NCI-H446 treated with DMSO at 0.1 percent for 48 hours (cell line): ENCODE results near the gene PTPN4.

Source experiments
- DNase-seq: peaks from one replicate; lab custom pipeline; 2025; lab: John Stamatoyannopoulos, UW

PTPN4 gene

DNA sequence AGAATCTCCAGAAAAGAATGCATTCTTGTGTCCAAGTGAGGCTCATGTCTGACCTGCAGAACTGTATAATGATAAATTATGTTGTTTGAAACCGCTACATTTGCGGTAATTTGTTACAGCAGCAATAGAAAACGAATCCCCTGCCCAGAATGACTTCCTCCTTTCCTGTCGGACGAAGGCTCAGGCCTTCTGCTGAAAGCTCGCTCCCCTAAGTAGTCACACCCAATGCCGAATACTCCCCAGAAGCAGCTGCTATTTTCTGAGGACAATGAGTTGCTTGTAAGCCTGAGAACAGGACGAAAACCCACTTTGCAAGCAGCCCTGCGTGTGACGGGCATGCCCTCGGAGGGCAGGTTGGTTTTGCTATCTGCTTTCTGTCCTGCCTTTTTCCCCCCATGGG, 27.7 kb upstream of the PTPN4 start:
- no peak for DNase-seq

DNA sequence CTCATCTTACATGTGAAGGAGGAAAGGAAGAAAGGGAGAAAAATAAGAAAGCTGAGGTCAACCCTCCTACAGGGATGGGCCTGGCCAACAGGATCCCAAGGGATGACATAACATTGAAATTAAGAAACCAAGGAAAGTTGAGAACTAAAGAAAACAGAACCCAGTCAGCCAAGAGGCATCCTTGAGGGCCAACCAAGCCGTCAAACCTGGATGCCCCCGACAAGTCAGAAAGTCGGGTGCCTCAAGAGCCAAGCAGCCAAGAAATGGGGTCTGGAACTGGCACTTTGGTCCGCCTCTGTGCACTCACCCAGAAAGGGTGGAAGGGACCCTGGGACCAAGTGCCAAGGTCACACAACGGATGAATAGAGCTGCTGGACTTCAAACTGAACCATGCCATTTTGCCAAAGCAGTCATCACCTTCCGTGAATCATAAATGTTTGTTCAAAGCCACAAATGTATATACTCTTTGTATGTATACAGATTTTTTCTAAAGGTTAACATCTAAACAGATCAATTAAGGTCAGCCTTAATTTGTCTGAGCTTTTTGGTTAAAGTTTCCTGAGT, 27.0 kb upstream of the PTPN4 start:
- no peak for DNase-seq

DNA sequence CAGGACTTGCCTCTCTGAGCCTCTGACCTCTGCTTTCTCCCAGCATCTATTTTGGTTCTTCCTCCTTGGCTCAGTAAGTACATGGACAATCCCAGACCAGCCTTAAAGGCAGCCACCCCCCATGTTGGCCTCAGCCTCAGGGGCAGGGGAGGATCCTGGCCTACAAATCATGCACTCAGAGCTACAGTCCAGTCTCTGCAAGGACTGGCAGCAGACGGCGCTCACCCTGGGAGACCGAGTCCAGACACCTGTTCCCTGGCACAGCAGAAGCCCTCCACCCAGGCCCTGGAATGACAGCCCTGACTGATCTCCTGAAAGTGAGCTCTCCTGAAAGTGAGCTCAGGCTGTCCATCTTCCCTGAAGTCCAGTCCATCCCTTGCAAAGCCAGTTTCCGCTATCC, 25.7 kb upstream of the PTPN4 start:
- no peak for DNase-seq

DNA sequence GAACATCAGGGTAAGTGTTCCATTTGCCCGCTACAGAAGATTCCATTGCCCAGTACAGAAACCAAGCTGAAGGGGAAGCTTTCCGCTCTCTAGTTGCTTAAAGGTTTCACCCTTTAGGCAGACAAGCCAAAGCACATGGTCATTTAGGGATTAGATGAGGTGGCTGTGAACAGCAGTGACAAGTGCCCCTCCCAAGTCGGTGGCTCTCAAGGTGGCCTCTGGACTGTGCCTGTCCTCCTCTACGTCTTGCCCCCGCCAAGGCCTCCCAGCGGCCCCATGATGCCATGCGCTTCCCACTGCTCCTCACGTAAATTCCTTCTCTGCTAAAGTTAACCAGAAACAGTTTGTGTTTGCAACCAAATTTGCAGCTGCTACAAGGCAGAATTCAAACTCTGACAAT, 24.2 kb upstream of the PTPN4 start:
- no peak for DNase-seq

DNA sequence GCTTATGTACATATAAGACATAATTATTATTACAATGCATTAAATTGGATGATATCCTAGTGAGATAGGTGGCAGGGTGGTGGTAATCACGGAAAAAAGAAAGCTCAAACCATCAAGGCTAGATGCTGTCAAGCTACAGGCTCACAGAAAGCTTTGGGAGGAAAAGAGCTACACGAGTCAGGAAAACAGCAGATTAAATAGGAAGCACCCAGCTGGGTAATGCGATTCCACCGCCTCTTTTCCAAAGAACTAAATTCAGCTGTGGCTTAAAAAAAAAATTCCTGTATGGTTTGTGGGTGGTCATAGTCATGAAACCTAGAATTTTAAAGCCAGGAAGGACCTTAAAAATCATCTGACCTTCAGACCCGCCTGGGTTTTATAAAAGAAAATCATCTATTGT, 23.7 kb upstream of the PTPN4 start:
- no peak for DNase-seq

DNA sequence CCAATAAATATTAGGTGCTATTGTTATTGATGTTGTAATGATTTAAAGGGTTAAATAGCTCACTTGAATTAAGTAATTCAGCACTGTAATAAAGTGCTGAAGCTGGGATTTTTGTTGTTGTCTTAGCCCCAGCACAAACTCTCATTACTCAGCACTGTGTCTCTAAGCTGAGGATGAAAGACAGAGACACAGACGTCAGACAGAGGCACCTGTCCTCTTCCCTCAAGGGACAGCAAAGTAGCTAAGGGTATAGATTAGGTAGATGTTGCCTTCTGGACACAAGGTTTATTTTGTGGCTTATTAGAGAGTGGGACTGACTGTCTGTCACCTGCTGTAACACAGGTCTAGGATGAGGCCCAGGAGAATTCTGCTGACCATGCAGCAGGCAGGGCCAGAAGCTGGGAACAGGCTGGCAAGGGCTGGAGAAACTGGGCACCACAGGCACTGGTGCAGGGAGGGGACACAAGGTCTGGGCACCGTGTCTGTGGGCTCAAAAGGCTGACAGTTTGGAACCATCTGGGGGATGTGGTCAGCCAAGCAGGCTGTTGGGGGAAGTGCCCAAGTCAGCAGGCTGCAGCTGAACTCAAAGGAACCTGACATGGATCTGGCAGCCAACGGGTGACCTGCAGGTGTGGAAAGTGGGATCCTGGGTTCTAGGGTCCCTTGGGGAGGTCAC, 20.0 kb upstream of the PTPN4 start:
- DNase-seq, result no peak

DNA sequence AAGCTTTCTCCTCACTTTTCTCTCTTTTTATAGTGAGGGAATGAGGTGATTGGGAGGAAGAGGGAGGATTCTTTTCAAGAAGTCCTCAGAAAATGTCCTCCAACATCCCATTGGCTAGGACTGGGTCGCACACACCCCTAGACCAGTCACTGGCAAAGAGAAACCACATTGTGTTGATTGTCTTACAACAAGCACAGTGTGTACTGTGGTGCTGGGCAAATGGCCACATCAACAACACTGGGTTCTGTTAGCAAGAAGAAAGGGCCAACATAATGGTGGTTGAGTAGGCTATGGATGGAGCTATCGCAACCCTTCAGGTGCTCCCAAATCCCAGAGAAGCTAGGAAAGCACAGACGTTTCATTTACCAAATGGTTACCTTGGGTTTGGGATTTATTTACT, 18.7 kb upstream of the PTPN4 start:
- no peak for DNase-seq

DNA sequence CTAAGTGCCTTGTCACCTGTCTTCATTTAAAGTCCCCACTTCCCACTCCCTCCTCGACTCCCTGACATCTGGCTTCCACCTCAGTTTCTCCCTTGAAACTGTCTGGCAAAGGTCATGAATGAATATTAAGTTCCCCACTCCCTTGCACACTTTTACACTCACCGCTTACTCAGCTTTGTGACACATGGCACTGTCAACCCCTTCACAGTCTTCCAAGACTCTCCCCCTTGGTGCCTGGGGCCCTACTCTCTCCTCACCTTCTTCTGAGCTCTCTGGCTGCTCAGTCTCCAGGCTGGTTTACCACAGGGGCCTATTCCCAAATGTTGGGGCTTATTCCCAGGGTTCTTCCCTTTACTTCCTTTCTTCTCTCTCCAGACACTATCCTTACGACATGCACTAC, 17.9 kb upstream of the PTPN4 start:
- no peak for DNase-seq

DNA sequence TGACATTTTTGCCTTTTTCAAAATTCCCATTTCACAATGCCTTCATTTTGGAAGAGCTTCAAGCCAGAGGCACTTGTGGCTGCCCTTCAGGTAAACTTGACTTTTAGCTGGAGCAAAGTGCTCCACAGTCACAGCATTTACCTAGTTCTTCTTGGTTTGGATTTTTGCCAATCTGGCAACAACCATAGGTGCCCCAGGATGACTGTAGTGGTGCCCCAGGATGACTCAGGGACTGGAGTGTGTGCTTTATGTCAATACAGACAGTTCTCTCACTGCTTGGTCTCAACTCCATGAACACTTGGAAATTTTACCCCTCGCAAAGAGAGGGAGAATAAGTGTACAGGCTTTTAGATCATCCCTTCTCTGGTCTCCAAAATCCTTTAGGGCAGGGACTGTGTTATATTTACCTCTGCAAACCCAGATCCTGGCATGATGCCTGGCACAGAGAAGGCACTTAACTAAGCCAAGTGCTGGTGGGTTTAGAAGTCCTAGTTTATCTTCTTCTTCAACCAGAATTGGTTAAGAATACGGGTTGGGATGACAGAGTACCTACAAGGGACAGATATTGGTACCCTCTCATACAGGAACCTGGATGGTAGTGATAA, 15.3 kb upstream of the PTPN4 start:
- no peak for DNase-seq

DNA sequence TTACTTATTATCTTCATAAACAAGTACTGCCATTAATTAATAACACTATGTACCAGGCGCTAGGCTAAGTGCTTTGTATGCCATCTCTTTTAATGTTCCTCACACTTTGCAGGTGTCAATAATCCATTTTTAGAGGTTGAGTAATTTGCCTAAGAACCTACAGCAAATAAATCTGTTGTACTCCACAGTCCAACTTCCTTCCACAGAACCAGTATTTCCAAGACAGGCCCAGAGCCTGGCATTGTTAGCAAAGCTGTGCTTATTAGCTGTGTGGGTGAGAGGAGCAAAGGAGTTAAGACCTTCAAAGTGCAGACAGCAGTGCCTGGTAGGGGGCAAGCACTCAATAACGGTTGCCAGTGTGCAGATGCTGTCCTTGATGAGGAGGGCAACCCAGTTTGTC, 14.2 kb upstream of the PTPN4 start:
- DNase-seq, result no peak

DNA sequence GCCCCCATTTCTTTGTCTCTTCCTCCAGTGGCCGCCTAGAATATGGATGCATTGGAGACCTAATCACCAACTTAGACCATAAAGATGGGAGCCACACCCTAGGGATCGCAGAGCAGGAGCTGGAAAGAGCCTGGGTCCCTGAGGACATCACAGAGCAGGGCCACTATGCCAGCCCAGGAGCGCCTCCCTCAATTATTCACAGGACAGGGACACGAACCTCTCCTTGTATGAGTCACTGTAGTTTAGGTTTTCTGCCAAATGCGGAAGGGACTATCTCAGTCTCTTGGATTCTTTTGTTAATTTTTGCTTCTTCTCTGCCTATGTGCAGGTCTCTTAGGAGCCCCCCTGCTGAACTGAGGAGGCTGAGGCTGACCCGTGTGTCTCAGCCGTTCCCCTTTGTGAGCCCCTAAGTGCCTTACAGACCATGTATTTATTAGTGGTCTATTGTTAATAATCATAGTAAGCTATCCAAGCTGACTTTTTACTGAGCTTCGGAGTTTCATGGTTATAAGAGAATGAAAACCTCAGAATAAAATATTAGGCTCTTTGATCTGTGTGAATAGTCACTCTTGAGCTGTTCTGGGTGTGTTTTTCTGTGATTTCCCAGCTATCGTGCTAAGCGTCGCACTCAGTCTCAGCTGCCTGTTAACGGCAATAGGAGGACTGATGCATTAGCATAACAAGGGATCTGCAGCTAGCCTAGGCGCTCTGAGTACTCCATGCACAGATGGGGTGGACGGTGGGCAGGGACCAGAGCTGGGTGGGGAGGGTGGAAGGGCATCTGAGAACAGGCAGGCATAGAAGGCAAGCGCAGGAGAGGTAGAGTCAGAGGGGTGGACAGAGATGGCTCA, 12.7 kb upstream of the PTPN4 start:
- no peak for DNase-seq

DNA sequence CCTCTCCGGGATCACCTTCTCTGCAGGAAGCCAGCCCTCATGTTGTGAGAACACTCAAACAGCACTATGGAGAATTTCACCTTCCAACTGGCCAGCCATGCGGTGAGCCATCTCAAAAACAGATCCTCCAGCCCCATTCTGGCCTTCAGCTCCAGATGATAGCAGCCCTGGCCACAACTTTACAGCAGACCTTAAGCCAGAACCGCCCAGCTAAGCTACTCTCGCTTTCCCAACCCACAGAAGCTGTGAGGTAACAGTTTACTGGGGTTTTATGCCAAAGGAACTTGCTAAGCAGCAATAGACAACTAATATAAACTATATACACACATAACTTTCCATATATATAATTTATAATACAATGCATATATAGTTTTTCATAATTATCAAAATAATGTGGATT, 11.6 kb upstream of the PTPN4 start:
- DNase-seq, result no peak

DNA sequence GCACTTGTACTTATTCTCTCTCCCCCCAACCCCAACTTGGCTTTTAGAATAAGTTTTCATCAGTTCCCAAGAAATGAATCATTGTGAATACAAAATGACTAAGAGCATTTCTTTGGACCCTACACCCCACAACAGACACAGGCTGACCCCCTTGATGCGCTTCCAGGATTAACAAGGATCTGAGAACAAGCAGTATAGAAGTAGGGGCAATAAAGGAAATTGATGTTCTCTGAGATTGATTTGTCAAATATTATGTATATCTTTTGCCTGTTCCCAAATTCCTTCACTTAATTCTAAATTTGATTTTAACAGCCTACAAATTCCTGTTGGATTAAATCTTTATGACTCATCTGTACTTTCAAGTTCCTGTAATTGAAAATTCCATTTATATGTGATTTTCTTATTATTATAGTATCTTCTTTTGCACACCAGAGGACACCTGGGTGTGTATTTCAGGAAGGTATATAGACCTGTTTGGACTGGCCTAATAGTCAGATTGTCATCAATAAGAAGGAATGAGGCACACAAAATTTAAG, 10.2 kb upstream of the PTPN4 start:
- DNase-seq, result no peak

DNA sequence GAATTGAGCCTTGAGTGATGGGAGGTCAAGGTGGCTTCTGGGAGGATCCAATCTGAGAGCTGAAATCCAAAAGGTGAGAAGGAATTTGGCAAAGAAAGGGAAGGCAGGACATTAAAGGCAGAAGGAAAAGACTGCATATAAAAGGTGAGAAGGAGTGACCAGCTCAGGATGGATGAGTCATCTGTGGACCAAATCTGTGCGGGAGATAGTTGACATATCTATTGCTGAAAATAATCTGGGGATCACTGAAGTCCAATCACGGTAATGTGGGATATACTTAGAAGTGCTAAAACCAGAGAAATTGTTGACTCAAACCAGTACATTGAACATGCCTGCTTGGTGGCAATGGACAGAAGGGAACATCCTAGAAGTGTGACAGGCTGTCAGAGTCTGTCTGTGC, 8.0 kb upstream of the PTPN4 start:
- no peak for DNase-seq

DNA sequence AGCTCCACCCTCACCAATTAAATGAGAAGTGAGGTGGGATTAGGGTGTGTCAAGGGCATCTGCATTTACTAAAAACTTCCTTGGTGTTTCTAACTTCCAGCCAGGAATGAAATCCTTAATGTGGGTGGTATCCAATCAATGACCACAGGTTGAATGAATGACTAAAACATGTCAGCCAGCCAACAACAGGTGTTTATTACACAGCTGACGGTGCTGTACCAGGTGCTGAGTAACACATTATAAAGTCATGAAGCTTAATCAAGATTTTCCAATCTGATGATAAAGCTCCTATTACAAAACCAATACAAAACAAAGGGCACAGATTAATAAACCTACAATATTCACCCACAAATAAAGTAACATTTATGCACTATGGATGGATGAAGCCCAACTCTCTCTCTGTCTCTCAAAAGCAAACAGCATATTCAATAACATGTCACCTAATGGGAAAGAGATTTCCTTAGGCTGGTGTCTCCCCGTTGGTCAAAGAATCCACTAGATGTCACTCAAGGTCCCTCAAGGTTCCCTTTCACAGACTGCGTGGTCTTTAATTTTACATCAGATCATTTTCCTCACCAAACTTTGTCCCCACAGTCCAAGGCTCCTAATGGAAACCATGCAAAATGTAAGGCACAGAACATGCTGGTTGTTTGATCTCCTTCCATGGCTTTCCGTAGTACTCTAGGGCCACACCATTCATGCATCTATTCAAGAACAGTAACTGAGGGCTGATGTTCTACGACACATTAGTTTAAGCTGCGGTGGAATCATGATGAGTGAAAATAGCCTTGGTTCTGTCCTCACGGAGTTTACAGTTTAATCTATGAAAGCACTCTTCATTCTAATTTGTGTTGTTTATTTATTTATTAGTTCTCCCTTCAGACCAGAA, 6.4 kb upstream of the PTPN4 start:
- no peak for DNase-seq

DNA sequence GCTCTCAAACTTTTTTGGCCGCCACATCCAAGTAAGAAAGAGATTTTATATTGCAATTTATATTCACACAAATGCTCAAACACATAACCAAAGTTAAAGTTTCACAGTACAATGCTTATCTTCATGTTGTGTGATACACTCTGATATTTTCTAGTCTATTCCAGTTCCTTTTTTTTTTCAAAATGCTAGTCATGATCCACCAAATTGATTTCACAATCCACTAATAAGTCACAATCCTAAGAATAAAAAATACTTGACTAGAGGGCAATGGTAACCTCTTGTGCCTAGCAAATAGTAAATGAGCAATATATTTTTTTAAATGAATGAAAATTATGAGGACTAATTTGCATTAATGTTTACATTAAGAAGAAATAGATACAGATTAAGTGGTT, 5.8 kb upstream of the PTPN4 start:
- DNase-seq, result no peak

DNA sequence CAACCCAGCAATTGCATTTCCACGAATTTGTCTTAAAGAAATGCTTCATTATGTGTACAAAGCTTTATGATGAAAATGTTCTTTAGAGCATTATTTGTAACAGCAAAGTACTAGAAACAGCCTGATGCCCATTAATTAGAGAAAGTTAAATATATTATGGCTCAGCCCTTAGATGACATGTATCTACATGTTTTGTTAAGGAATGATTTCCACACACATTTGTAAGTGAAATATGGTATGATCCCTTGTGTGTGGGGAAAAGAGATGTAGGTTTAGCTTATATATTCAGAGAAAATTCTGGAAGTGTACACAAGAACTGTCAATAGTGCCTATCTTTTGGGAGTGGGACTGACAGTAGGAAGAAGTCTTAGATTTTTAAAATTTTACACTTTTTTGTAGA, 3.8 kb upstream of the PTPN4 start:
- DNase-seq, result no peak

DNA sequence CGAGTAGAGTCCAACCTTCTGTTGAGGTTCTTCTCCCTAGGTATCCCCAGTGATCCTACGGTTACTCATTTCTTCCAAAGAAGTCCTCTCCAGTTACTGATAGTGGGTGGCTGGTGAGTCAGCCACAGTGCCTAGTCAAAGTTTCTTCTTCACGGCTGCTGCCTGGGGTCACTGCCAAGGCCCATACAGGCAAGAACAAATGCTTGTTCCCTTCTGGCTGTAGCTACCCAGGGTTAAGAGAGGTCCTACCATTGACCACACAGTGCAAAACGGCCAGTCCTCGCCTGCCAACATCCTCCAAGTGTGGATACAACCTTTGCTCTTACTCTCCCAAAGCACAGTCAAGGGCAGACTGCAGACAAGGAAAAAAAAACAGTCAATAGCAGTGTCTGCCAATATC, 2.9 kb upstream of the PTPN4 start:
- peak; percentile 57 for DNase-seq

DNA sequence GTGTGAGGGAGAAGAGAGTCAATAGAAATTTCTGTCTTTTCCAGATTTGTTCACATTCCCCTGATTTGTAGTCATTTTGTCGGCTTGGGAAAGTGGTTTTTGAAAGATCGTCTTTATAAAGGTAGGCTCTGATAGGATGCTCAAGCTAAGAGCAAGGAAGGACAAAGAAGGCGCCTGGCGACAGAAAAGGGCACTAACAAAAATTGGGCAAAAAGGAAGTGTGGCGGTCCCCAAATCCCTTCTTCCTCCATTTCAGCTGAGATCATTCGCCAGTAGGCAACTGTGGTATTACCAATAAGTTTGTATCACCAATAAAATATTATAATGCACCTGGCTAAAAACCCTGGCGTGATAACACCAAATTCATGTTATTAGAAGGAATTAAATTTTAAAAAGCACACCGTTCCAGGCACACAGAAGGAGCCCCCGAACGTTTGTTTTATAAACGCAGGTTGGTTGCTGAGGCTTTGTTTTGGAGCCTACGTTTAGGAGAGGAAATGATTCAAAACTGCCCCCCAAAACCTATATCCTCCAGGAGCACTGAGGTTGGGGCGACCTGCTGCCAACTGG, 756 bp upstream of the PTPN4 start:
- no peak for DNase-seq

DNA sequence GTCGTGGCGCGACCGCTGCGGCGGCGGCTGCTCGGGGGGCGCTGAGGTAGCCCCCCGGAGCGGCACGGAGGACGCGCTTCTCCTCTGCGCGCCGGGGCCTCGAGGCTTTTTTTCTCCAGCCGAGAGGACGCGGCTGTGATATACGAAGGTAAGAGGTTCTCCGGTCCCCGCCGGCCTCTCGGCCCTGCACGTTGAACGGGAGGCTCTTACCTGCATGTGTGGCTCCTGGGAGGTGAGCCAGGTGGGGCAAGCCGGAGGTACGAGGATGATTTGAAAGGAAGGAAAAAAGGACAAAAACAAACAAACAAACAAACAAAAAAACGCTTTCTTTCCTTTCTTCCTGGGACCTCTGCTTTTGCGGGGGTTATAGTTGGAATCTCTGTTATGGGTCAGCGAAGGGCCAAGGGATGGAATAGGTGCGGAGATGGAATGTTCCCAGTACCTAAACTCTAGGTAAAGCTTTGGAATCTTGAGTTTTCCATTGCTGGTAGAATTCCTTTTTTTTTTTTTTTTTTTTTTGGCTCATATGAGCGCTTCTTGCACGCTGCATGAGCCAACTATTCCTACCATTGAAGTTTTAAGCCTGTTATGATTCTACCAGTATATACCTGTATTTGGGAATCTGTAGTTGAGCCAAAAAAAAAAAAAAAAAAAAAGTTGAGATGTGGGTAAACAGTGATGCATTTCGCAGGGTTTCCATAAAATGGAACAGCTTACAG, 674 bp downstream of the PTPN4 start:
- DNase-seq, result no peak

DNA sequence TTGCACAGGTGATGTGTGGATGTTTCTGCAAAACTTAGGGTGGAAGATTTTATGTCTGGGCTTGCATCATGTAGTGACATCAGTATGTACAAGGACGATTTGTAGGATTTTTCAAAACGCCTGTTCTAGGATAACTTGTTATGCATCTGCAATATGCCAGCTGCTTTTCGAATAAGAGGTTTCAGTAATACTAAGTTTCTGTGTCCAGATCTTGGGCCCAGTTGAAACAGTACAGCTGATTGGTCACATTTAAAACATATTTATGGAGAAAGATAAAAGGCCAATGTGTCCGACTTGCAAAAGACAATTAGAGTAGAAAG, 1.2 kb downstream of the PTPN4 start:
- no peak for DNase-seq
